Peyer's patch (tissue), 4 donors: ENCODE measurements around the gene QSER1. TPM values are rescaled to one million over a fixed set of nuclear protein-coding genes. Genes with fewer than 3 reads are reported as not detected.
"Not testable (repeated sequence)": the region's sequence is repeated elsewhere in the genome, so short reads cannot be mapped to it uniquely, and the experiment has no call there.

Source experiments
- DNase-seq, 3 donors: peaks; one replicate each; pipeline ENCODE4 v3.0.0-alpha.2; 2017 to 2019
- H3K27ac ChIP-seq, 4 donors: fragments of 200-600 bp; sonication (generic); one replicate each; pipeline ENCODE4 v1.5.1; 2016 to 2019
- H3K27me3 ChIP-seq, 2 donors: fragments of 200-600 bp; sonication (generic); one replicate each; pipeline ENCODE4 v1.5.1; 2019
- H3K36me3 ChIP-seq, 3 donors: fragments of 200-600 bp; sonication (generic); one replicate each; pipeline ENCODE4 v1.5.1; 2016 to 2019
- H3K4me1 ChIP-seq, 4 donors: fragments of 200-600 bp; sonication (generic); one replicate each; pipeline ENCODE4 v1.5.1; 2016 to 2019
- H3K4me3 ChIP-seq, 4 donors: fragments of 200-600 bp; sonication (generic); 1 replicate in 3 of 4; 2 replicates in 1 of 4; pipeline ENCODE4 v1.5.1; 2016 to 2019; ENCODE audit warnings: mild to moderate bottlenecking in 1 of 4
- H3K9me3 ChIP-seq, 4 donors: fragments of 200-600 bp; sonication (generic); one replicate each; pipeline ENCODE4 v1.5.1; 2016 to 2019; ENCODE audit warnings: mild to moderate bottlenecking in 1 of 4
- POLR2A ChIP-seq, 2 donors: fragments of 450-650 bp; IDR thresholded peaks; one replicate each; pipeline ENCODE4 v1.5.1; 2017; ENCODE audit warnings: antibody characterized with exemption in 2 of 2, mild to moderate bottlenecking in 2 of 2, moderate library complexity in 2 of 2
- small RNA-seq, 2 donors: library from RNA; depleted of rRNA; stranded (forward); fragments of <200 nt; gene quantifications; one replicate each; pipeline ENCODE3, GENCODE V24; 2016
- total RNA-seq, 4 donors: library from RNA; depleted of rRNA; stranded (reverse); fragments of >200 nt; gene quantifications; one replicate each; pipeline ENCODE4 v1.1.0, GENCODE V29; 2016
- TF ChIP-seq, protein P1 (sequence below), 6 experiments: fragments of 450-650 bp in 4 of 6; fragments of 200-600 bp in 2 of 6; sonication (generic) in 1 of 6; IDR thresholded peaks; one replicate each; pipeline ENCODE4 v1.5.1; 2017 to 2019; ENCODE audit warnings: antibody characterized with exemption in 6 of 6, mild to moderate bottlenecking in 3 of 6, moderate library complexity in 1 of 6

Gene QSER1
- total RNA-seq, 4 donors from 2014 or later: 17.7 to 111 (median 21.9) TPM

DNA sequence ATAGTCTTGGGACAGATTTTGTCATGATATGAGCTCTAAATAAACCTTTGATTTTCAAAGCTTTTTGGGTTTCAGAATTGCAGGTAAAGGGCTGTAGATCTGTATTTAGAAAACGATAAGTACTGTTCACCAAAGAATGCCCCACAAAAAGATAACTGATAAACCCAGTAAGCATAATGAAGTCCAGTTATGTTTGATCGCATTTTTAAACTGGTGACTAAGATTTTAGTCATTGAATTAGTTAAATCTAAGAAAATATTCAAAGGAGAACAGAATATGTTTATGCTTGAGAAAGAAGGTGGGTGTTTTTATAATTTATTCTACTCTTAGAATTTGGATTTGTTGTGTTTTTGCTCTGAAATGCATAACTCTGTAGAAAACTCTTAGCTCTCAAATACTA lies 134.6 kb downstream of the QSER1 start:
- Histone ChIP-seq H3K36me3 (peaks cover 0 to 20% (median 0%) of the 10 kb centered on the region in 3 donors), H3K4me3 (no peak overlapping the region), H3K27me3 (no peaks in the 10 kb centered on the region), H3K27ac (no peak overlapping the region), H3K4me1 (peaks cover 0 to 10% (median 0%) of the 10 kb centered on the region in 4 donors), H3K9me3 (no peaks in the 10 kb centered on the region)
- DNase-seq: no peak
- TF ChIP-seq, protein P1, sequence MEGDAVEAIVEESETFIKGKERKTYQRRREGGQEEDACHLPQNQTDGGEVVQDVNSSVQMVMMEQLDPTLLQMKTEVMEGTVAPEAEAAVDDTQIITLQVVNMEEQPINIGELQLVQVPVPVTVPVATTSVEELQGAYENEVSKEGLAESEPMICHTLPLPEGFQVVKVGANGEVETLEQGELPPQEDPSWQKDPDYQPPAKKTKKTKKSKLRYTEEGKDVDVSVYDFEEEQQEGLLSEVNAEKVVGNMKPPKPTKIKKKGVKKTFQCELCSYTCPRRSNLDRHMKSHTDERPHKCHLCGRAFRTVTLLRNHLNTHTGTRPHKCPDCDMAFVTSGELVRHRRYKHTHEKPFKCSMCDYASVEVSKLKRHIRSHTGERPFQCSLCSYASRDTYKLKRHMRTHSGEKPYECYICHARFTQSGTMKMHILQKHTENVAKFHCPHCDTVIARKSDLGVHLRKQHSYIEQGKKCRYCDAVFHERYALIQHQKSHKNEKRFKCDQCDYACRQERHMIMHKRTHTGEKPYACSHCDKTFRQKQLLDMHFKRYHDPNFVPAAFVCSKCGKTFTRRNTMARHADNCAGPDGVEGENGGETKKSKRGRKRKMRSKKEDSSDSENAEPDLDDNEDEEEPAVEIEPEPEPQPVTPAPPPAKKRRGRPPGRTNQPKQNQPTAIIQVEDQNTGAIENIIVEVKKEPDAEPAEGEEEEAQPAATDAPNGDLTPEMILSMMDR (IDR thresholded peaks at IDR 0.05): no peak
- TF ChIP-seq POLR2A (IDR thresholded peaks at IDR 0.05): no peak

DNA sequence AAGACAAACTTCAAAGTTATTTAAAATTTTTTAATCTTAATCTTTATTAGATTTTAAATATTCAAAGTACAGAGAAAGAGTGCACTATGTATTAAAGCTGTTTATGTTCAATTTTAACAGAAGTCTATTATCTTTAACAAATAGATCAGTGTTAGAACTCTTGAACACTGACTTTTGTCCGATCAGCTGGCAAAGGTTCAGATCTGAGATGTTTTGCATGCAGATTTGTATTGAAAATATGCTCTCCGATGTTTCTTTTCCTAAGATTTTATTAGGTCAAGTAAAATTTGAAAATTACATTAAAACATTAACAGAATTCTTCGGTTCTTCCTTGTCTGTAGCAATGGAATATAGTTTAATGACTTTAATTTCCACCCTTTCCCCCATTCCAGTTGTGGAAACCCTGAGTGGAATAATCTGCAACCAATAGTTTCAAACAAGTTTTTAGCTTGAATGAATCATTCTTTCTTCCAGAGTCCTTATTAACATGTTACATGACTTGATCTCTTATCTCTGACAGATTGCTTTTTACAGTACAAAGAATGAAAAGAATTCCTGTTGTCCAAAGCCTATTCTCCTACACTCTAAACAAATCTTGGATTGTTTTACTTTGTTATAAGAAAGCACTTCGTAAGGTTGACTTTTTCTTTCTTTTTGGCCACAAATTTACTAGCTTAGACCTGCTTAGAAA lies 135.4 kb downstream of the QSER1 start:
- no peaks in the 10 kb centered on the region for H3K27me3 ChIP-seq
- TF ChIP-seq, protein P1 (IDR thresholded peaks at IDR 0.05): no peak
- no peak for TF ChIP-seq POLR2A (IDR thresholded peaks at IDR 0.05)
- H3K27ac ChIP-seq: no peak overlapping the region
- DNase-seq: no peak
- H3K4me1 ChIP-seq: peaks cover 0 to 3% (median 0%) of the 10 kb centered on the region in 4 donors
- no peaks in the 10 kb centered on the region for H3K9me3 ChIP-seq
- peaks cover 0 to 20% (median 0%) of the 10 kb centered on the region in 3 donors for H3K36me3 ChIP-seq
- no peak overlapping the region for H3K4me3 ChIP-seq

DNA sequence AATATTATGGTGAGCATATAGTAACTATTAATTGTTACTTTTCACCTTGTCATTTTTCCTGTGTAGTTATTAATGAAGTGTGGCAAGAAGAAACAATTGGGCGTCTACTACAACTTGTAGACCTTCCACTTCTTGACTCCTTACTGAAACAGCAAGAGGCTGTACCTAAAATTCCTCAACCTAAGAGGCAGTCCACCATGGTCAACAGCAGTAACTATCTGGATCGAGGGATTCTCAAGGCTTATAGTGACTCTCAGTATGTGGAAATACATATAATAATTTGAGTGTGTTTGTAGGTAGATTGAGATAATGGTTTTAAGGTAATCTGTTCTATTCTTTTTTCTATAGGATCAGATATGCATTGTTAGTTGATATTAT lies 135.9 kb downstream of the QSER1 start:
- TF ChIP-seq POLR2A (IDR thresholded peaks at IDR 0.05): no peak
- TF ChIP-seq, protein P1 (IDR thresholded peaks at IDR 0.05): no peak
- H3K9me3 ChIP-seq: no peaks in the 10 kb centered on the region
- H3K4me1 ChIP-seq: no peaks in the 10 kb centered on the region
- H3K4me3 ChIP-seq: no peak overlapping the region
- DNase-seq: no peak
- no peak overlapping the region for H3K27ac ChIP-seq
- no peaks in the 10 kb centered on the region for H3K27me3 ChIP-seq
- H3K36me3 ChIP-seq: peaks cover 0 to 20% (median 0%) of the 10 kb centered on the region in 3 donors

DNA sequence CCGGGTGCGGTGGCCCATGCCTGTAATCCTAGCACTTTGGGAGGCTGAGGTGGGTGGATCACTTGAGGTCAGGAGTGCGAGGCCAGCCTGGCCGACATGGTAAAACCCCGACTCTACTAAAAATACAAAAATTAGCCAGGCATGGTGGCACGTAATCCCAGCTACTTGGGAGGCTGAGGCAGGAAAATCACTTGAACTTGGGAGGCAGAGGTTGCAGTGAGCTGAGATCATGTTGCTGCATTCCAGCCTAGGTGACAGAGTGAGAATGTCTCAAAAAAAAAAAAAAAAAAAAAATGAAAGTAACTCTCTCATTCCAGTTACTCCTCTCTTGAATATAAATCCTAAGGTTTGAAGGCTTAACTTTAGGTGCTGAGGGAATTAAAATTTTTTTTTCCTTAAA lies 136.6 kb downstream of the QSER1 start:
- H3K9me3 ChIP-seq, H3K27ac ChIP-seq, H3K27me3 ChIP-seq, H3K4me3 ChIP-seq, H3K4me1 ChIP-seq, DNase-seq: not testable (repeated sequence)
- H3K36me3 ChIP-seq: peaks cover 0 to 20% (median 0%) of the 10 kb centered on the region in 3 donors

Small RNA genes within 50 kb of the gene (small RNA-seq; reads per million reads assigned to genes)
- gene RF00019: 0 reads per million in 2 donors

Other genes starting within 250 kb of the QSER1 start
- gene CCDC73, start 98.1 kb upstream of the QSER1 start, total RNA-seq: not detected
- 10 to 100 TPM in 2 of 4 donors, 1 to 10 TPM in 2; 3.3 to 16.1 (median 9.8) TPM for gene PRRG4, start 62.9 kb upstream of the QSER1 start, total RNA-seq
- 10 to 100 TPM in 3 of 4 donors, 1 to 10 TPM in 1; 3.3 to 76.2 (median 36.9) TPM for gene DEPDC7, start 123.1 kb downstream of the QSER1 start, total RNA-seq
- gene TCP11L1, start 146.8 kb downstream of the QSER1 start, total RNA-seq: 10 to 100 TPM; 28.9 to 98.4 (median 78.4) TPM